Activated T-cell treated with anti-CD3 and anti-CD28 coated beads for 4 hours (primary cell): ENCODE data around the gene FYN.
"Not testable (repeated sequence)": the region's sequence is repeated elsewhere in the genome, so short reads cannot be mapped to it uniquely, and the experiment has no call there.

Experiments
- DNase-seq: peaks from one replicate; pipeline ENCODE4 v3.0.0-alpha.2; 2020

The FYN gene

GRCh38 chr6:111805511-111806164, 67.6 kb downstream of the FYN start:
- DNase-seq: peak; percentile 48

DNA sequence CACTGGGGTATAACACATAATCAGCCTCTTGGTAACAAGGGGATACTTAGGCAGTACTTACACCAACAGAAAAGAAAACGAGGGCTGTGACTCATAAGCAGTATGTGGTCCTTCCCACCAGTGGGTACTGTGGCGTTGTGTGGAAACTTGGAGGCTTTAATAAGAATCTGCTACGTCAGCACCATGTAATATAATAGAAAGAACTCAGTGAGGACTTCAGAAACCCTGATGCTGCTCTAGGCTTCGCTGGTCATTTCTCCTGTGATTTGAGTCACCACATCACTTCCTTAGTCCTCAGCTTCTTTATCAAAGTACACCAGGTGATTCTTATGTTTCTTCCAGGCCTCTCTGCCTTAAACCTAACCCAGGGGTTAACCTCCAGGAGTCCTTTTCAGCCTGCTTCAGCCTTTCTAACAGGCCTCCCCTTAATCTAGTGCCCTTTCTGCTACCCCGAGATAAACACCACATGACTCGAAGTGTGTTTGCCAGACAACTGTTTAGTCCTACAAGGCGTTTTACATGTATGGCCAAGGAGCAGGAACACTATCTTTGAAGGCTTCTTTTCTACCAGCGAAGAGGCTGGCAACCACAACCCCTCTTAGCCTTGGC, 68.5 kb downstream of the FYN start:
- peak; percentile 60 for DNase-seq

DNA sequence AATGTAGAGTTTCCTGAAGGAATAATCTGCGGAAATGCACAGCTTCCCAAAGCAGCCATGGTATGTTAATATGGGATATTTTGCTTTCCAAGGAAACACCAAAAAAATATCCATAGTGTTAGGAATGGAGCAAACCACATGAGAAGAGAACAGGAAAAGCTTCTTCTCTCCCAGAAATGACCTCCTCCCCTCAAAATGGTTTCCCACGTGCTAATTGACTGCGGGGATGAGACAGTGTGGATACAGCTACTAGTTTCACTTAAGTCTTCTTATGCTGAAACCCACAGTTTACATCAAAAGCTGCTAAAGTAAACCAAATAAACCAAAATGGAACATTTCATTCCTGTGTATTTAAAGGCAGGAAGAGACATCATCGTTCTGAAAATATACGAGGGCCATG, 69.4 kb downstream of the FYN start:
- no peak for DNase-seq

DNA sequence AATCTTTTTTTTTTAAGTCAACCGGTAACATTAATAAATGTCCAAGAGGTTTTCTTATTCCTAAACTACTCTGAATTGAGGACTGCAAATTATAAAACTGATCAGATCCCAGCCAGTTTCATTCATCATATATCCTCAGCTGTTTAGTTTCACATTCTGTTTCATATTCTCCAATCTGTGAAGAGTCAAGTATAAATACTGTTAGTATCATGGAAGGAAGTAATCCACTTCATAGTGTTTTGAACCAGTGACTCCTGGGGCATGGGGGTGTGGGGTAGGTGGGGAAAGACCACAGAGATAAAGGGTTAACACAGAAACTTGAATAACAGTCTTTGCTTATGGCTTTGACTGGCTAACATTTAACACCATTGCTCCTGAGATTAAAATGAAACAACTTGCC, 69.9 kb downstream of the FYN start:
- no peak for DNase-seq

DNA sequence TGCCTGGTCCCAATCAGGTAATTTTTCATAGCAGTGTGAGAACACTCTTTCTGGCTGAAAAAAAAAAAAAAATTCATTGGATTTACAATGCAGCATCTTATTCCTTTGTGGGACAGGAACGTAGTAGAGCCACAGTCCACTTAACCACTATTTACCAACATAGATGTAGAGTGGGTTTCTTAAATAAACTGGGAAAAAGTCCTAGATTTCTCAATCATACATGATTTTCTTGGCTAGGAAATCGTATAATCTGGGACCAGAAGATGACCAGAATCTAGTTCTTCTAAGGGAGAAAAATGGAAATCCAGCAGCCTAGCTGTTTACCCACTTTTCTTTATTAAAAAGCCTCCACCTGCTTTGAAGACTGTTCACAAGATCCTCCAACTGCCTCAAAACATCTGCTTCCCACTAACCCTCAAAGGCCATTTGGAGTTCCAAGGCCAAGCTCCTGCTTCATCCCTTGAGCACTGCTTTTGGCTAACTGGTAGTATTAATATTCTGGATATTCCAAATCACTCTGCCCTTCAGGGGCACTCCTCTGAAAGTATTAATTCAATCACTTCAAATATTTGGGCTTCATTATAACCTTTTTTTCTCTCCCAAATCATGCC, 70.4 kb downstream of the FYN start:
- DNase-seq: no peak

GRCh38 chr6:111802015-111802414, 71.2 kb downstream of the FYN start:
- DNase-seq: no peak

GRCh38 chr6:111800821-111801220, 72.4 kb downstream of the FYN start:
- DNase-seq: no peak

GRCh38 chr6:111800259-111800765, 72.9 kb downstream of the FYN start:
- DNase-seq: no peak

DNA sequence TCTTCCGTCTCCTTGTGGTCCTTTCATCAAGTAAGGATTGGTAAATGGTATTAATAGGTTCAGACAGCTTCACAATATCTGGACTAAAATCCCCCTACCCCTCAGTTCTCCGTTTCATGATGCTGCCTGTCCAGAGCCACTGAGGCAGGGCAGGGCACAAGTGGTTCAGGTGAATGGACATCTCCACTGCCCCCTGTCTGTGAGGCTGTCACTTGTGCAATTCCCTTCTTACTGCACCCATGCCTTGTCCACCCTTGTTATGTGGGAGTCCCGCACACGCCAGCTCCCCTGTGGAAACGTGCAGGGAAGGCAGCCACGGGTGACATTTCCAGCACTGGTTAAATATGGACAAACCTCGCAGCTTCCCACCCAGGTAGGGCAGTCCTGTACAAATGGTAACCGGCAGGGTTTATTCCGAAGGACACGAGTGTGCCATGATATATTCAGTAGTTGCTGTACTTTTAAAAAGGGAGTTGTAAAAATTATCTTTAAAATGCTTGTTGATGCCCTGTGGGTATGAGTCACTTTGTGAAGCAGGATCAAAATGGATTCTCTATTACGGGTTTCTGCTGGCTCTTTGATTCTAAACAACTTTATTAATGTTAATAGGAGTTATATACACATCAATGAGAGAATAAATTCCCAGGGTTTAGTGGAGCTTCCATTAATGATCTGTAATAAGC, 73.5 kb downstream of the FYN start:
- DNase-seq: no peak

- DNase-seq: no peak
Observed at GRCh38 chr6:111798281-111798725, 74.9 kb downstream of the FYN start.

DNA sequence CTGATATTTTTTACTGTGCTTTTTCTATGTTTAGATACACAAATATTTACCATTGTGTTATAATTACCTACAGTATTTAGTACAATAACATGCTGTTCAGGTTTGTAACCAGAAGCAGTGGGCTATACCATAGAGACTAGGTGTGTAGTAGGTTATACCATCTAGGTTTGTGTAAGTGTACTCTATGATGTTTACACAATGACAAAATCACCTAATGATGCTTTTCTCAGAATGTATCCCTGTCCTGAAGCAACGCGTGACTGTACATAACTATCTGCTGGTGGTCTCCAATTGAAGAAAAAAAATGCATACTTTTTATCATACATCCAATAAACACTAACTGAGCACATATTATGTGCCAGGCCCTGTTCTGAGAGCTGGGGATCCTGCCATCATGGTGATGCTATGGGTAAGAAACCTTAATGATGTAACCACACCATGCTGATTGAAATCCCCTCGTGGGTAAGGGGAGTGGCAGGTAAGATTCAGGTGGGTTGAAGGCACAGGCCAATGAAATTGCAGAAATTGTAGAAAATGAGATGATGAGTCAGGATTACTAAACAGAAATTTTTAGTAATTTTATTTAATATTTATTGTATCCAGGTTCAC, 76.8 kb downstream of the FYN start:
- DNase-seq: no peak

GRCh38 chr6:111795558-111795957, 77.7 kb downstream of the FYN start:
- no peak for DNase-seq

- no peak for DNase-seq
Observed at GRCh38 chr6:111794727-111795452, 78.4 kb downstream of the FYN start.

DNA sequence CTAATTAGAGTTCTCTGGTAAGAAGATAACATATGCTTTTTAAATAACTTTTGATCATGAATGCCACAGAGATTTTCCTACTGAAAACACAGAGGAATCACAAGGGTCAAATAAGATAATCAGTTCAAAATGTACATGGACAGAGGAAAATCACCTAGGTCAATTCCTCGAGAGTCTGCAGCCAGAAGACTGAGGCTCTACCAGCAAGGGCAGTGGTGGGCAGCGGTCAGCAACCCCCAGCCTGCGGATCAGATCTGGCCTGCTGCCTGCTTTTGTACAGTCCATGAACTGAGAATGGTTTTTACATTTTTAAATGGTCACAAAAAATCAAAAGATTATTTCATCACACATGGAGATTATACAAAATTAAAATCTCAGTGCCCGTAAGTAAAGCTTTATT, 79.0 kb downstream of the FYN start:
- DNase-seq: no peak

DNA sequence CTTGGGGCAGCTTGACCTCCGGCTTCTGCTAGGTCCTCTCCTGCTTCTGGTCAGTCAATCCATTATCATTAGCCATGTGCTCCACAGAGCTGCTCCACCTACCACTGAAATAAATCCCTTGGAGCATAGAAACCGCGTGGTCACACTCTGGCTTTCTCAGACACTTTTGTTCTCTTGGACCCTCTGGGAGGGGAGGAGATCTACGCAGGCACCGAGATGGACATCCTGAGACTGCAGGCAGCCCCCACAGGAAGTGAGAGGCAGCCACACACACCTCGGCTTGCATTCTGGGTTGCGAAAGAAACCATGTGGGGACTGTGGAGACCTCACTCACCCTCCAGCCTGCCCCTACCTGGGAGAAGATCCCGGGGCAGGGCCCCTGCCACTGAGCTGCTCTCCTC, 79.5 kb downstream of the FYN start:
- DNase-seq: no peak

GRCh38 chr6:111792914-111793700, 80.1 kb downstream of the FYN start:
- no peak for DNase-seq

GRCh38 chr6:111792241-111792640, 81.0 kb downstream of the FYN start:
- no peak for DNase-seq

GRCh38 chr6:111791415-111791814, 81.8 kb downstream of the FYN start:
- no peak for DNase-seq

DNA sequence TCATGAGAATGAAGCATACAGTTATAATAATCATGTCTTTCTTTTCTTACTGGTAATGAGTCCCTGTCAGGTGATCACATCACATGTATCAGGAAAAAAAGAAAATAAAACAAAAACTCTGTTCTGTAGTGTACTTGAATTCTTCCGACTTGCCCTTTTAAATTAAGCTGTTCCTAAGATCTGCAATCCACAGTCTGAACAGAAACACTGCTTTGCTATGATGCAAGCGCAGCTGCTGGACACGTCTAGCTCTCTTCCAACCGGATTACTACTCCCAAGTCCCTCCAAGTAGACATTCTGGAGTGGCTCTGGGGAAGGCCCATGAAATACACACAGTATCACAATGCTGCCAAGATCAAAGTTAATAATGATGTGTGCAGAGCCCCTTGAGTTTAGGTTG, 83.7 kb downstream of the FYN start:
- no peak for DNase-seq

DNA sequence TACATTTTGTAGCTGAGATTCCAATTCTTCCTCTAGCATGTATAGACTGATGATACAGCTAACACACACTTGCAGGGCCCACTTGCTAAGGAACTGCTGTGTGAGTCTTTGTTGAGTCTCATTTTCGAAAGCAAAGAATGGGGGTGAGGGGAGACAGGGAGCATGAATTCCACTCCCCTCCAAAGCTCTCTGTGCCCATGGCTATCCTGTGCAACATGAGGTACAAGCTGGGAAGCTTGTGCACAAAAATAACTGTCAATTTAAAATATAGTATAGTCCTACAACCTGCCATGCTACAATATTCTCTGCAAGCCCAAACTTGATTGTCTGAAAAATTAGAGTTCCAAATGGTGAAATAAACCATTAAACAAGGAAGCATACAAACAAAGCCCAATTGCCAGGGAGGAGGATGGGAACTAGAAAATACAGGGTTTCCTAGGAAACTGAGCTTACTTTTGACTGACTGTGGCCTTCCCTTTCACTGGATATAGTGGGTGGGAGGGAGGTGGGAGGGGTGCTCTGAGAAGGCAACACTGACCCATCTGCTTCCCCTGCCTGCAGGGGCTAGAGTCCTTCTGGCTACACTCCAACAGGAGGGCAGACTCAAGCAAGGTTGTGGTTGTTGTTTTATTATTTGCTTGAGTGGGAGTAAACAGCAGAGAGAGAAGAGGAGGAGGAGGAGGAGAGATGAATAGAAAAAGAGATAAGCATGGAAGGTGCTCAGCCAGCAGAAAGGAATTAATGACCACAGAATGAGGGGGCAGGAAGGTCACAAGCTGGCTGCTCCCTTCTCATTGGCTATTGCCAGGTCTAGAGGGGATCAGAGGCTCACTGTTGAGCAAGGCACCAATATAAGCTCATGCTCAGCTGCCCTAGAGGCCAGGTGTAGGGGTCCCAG, 84.6 kb downstream of the FYN start:
- DNase-seq: no peak

DNA sequence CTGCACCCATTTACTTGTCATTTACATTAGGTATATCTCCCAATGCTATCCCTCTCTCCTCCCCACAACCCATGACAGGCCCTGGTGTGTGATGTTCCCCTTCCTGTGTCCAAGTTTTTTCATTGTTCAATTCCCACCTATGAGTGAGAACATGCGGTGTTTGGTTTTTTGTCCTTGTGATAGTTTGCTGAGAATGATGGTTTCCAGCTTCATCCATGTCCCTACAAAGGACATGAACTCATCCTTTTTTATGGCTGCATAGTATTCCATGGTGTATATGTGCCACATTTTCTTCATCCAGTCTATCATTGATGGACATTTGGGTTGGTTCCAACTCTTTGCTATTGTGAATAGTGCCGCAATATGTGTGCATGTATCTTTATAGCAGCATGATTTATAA, 87.1 kb downstream of the FYN start:
- DNase-seq: not testable (repeated sequence)
